DMS79 treated with DMSO at 0.1 percent for 48 hours (cell line): ENCODE data around the gene STX18.
A peak's percentile ranks its signal among the peaks of the same experiment; 100 is the strongest.
"Not testable (repeated sequence)": the region's sequence is repeated elsewhere in the genome, so short reads cannot be mapped to it uniquely, and the experiment has no call there.

Experiments used
- DNase-seq: peaks from one replicate; lab custom pipeline; 2025; lab: John Stamatoyannopoulos, UW

The STX18 gene

DNA sequence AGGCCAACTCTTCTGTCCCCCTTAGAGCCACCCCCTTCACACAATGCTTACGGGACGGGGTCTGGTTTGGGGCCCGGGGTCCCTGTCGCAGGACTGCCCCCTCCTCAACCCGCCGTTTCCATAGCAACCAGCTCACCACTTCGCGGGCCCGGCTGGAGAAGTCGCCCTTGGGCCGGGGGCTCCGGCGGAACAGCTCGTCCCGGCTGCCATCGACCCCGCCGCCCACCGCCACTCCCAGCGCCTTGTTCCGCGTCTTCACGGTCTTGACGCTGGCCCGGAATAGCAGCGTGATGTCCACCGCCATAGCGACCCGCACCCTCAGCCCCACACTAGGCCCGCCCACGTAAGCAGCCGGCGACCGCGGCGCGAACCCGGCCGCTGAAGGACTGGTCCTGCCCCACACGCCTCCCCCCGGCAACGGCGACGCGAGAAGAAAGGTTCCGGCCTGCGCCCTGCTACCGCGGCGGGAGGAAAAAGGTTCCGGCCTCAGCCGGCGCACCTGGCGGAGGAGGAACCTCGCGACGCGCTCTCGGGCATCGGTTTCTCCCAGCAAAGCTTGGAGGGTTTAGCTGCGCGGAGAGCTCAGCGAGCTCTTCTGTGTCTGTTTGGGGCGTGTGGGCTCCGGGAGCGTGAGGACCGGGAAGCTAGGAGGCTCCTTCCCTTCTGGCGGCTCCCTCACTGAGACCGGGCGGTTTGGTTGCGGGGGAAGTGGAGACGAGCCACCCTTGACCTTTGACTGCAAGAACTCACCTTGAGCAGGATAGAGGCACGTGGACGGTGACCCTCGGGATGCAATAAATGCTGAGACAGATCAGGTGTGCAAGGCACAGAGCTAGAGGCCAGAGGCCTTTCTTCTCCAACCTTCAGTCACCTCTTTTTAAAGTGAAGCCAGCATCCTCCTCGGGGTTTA, at the start of gene STX18:
STX18 (minus strand) TSS at position 388 of the 910 bp plus-strand sequence; CDS start at position 304, 84 bp downstream.
- DNase-seq, result peak; percentile 46

DNA sequence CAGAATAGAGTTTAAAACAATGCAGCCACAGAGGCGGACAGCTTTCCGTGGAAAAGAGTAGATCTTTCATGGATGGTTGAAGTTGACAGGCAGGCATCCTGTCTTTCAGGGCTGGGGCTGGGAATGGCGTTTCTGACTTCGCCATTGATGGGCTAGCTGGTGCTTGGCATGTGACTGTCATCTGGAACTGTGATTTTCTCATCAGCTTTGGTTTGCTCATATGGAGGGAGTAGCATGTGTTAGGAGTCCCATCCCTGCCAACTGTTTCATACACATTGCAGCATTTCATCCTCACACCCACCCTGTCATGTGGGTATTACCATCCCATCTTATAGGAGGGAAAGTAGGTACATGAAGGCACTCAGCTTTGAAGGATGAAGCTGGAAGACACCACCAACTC, 49.2 kb upstream of the STX18 start:
- DNase-seq, result no peak

DNA sequence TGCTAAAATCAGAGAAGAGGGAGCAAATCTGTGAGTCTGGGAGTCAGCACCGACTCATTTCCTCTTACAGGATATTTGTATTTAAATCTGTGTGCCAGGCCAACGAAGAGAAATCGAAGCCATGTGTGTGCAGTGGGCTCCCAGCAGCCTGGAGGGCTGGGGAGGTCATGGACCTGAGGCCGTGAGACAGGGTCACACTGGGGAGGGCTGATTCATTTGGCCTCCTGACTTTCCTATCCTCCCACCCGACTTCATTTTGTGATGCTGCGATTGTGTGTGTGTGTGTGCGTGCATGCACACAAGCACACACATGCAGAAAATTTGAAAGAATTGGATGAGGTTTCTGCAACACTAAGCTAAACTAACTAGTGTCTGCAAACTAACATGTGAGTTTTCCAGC, 48.7 kb upstream of the STX18 start:
- no peak for DNase-seq

DNA sequence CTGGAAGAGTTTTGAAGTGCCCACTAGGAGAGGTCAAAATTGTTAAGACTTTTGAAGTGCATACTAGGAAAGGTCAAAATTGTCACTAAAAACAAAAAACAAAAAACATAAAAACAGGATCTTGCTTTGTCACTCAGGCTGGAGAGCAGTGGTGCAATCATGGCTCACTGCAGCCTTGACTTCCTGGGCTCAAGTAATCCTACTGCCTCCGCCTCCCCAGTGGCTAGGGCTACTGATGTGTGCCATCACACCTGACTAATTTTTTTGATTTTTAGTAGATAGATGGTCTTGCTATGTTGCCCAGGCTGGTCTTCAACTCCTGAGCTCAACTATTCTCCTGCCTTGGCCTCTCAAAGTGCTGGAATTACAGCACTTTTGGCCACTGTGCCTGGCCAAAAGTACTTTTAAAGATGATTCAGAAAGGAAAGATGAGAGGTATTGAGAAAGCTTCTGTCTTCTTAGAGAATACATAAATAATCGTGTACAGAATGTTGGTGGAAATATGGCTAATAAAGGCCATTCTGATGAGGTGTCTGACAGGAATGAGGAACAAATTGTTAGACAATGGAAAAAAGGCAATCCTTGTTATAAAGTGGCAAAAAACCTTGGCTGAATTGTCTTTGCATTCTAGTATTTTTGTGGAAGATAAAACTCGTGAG, 43.3 kb upstream of the STX18 start:
- no peak for DNase-seq

DNA sequence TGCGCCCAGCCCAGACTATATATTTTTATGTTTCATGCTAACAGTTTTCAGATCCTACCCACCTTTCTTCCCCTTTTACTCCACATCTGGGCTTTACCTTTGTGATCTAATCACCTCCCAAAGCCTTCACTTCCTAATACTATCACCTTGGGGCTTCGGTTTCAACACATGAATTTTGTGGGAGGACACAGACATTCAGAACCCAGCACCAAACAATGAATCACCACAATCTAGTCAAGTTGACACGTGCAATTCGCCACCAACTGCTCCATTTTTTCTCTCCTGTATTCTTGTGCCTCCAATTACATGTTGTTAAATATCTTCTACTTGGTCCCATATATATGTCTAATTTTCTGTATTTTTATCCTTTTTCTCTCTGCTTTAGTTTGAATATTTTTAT, 41.8 kb upstream of the STX18 start:
- DNase-seq, result no peak

DNA sequence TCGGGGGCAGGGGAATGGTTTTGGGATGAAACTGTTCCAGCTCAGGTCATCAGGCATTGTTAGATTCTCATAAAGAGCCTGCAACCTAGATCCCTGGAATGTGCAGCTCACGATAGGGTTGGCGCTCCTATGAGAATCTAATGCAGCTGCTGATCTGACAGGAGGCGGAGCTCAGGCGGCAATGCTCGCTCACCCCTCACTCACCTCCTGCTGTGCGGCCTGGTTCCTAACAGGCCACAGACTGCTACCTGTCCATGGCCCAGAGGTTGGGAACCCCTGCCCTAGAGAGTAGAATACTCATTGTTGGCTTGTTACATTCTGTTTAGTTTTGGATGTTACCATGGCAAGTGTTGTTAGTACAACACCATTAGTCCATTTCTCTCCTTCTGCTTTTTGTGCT, 40.8 kb upstream of the STX18 start:
- DNase-seq, result no peak

DNA sequence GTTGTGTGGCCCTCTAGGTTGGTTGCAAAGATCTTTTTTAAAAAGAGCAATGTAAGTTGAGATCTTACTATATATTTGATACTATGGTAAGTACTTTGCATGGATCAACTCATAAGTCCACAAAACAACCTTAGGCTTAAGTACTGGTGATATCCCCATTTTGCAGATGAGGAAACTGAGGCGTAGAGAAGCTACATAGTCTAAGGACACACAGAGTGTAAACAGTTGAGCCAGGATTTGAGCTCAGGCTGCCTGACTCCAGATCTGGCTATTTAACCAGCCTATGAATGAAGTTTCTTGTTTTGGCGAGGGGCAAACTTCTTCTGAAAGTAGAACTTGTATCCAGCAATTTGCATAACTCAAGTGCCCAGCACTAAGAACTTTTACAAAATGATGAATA, 38.6 kb upstream of the STX18 start:
- no peak for DNase-seq

DNA sequence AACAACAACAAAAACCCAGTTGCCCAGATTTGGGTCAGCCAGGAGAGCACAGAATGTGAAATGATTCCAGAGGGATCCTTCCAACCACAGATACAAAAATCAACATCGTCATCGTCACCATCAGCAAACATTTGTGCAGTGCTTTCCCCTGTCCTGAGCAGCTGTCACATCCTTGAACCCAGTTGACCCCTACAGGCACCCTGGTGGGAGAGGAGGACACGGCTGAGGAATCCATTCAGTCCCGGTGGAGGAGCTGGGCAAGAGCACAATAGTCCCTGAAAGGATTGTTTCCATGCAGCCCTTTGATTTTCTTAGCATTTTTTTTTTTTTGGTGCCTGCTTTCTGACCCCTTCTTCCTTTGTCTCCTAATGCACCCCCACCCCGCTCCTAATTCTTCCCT, 37.1 kb upstream of the STX18 start:
- no peak for DNase-seq

DNA sequence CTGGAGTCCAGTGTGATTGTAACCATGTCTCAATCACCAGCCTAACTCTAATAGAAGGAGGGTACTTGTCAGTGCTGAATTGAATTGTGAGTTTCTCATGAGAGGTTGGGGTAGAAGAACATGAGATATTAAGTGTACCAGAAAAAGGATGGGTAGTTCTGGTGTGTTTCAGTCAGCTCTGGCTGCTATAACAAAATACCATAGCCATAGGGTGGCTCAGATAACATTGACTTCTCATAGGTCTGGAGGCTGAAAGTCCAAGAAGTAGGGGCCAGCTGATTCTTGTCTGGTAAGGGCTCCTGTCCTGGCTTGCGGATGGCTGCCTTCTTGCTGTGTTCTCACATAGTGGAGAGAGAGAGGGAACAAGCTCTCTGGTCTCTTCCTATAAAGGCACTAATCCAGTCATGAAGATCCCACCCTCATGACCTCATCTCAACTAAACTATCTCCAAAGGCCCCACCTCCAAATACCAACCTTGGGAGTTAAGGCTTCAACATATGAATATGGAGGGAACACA, 35.6 kb upstream of the STX18 start:
- DNase-seq, result no peak

DNA sequence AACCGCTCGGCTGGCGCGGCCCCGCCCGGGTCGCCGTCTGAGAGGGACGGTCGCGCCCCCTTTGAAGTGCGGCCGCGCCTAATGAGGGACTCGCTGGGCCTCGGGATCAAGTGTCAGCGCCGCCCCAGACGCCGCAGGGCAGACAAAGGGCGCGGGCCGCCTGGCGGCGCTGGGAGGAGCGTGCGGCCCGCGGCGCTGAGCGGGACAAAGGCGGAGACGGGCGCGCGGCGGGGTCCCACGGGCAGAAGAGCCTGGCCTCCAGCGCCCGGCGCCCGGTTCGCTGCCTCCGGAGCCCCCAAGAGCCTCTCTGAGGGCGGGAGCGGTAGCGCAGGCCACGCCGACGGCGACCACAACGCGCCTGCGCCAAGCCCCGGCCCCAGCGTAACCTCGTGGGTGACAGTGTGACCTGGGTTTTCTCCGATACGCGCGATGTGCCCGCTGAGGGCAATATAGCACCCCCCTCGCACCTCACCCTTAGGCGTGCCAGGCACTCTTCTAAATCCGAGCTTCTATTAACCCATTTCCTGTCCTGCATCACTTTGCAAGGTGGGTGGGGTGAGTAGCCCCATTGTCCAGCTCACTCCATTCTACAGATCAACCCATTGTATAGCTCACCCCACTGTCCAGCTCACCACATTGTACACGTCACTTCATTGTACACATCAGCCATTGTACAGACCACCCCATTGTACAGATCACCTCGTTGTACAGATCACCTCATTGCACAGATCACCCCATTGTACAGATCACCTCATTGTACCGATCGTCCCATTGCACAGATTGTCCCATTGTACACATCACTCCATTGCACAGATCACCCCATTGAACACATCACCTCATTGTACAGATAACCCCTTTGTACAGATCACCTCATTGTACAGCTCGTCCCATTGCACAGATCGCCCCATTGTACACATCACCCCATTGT, 33.7 kb upstream of the STX18 start:
- DNase-seq, result peak; percentile 17

DNA sequence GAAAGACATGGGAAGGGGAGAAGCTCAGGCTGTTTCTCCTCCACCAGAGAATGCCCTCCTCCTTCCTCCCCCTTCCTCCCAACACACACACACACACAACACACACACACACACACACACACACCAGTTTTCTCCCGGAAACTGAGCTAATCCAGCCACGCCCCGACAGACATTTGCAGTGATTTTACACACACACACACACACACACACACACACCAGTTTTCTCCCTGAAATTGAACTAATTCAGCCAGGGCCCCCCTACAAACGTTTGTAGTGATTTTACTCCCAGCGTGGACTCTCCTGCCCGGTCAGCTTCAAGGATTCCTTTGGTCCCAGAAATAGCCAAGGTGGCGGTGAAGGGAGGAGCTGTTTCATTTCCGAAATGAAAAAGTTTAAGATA, 32.9 kb upstream of the STX18 start:
- DNase-seq, result no peak

DNA sequence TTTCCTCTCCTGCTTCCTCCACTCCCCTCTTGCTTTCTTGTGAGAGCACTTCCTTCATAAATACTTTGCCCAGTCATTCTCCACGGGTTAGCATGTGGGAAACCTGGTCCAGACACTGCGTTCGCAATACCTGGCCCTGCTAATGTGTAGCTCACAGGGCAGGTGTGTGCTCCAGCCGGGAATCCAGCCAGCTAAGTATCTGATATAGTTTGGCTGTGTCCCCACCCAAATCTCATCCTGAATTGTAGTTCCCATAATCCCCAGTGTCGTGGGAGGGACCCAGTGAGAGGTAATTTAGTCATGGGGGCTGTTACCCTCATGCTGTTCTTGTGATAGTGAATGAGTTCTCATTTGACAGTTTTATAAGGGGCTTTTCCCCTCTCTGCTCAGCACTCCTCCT, 32.2 kb upstream of the STX18 start:
- no peak for DNase-seq

DNA sequence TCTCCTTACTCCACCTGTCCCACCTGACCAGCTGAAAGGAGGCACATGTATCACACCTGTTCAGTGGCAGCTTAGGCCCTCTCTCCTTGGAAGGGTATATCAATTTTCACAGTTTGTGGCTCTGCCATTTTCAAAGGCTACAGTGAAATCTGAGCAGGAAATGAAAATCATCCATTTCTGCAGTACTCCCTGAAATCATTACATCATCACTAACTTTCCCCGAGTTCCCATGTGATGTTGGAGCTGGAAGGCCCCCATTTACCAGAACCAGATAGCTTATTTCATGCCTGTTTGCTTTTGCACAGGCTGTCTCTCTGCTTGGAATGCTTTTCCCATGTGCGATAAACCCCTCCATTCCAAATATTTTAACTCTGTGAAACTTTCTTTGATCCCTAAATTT, 31.0 kb upstream of the STX18 start:
- DNase-seq, result no peak

DNA sequence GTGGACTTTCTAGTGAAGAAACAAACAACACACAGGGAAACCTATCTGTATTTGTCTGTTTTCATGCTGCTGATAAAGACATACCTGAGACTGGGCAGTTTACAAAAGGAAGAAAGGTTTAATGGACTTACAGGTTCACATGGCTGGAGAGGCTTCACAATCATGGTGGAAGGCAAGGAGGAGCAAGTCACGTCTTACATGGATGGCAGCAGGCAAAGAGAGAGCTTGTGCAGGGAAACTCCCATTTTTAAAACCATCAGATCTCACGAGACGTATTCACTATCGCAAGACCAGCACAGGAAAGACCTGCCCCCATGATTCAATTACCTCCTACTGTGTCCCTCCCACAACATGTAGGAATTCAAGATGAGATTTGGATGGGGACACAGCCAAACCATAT, 28.0 kb upstream of the STX18 start:
- DNase-seq, result not testable (repeated sequence)

DNA sequence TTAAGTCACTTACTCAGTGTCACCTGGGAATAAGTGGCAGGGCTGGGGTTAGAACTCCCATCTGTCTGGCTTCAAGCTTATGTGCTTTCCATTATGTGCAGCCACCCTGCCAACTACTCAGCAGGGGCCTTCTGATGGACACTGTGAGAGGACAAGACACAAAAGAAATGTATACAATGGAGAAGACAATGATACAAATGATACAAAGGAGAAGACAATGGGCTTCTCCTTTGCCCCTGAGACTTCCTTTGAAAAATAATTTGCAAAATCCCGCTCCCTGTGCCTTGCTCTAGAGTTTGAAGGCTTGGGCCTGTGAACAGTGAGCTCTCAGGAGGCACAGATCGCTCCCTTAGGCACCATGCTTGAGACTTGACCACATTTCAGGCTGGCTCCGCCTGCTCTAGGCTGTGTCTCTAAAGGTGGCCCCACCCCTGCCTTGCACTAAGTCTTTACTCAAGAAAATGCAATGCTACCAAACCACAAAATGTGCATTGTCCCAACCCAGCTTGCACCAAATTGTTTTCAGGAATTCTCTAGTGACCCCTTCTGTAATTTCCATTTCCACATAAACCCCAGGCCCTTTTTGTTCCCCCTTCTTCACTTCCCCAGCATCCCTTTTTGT, 27.1 kb upstream of the STX18 start:
- DNase-seq, result no peak

DNA sequence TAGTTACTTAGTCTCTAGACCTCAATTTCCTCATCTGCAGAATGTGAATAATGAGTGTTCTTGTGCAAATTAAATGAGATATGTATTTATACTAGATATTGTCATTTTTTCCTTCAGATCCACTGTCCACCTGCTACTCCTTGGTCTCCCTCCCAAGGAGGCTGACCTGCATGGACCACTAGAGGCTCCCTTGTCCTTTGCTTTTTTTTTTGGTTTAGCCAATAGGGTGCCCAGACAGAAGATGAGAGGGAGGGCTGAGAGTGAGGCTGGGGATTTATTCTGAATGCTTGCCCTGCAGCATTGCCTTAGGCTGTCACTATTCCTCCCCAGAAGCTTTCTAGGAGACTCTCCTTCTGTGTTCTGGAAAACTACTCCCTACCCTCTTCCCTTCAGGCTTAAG, 24.5 kb upstream of the STX18 start:
- DNase-seq, result not testable (repeated sequence)

DNA sequence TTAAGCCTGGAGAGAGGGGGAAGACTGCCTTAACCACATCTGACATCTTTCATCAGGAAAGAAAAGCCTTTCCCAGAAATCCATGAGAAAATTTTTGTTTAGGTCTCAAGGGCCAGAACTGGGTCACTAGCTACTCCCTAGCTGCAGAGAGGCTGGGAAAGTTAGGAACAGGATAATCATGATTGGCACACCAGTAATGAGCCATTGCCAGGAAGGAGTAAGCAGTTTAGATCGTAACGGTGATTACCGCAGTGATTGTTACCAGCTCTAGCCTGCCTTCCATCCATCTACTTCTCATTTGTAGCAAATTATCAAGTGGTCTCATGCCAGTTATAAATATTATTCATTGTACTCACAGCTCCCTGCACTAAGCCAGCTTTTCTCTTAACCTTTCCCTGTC, 22.7 kb upstream of the STX18 start:
- no peak for DNase-seq

DNA sequence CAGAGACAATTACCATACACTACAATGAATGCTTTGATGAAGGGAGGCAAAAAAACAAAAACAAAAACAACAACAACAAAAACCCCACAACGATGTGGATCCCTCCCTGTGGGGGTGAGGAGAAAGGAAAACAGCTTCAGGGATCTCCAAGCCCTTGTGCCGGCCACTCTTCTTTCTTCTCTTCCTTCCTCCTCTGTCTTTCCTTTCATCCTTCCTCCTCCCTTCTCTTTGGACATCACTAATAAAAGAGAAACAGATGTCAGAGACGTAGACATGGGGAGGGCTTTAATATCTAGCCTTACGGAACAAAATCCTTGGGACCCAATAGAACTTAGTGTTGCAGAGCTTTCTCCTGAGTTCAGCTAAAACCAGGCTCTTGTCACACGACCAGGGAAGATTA, 18.8 kb upstream of the STX18 start:
- DNase-seq, result no peak

DNA sequence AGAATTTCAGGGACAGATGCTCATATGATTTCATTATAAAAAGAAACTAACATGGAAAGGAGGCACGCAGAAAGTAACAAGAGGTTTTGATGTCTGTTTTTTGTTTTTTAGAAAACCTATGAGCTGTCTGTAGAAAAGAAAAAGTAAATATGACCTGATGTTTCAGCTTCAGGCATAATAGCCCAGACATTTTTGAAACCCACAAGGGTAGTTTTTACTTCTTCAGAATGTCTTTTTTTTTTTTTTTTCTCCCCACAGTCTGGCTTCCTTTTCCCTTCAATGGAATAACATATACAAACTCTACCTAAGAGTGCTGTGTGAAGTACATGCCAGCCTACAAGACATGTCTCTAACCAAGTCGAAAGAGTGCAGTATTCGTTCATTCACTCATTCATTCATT, 18.3 kb upstream of the STX18 start:
- no peak for DNase-seq

DNA sequence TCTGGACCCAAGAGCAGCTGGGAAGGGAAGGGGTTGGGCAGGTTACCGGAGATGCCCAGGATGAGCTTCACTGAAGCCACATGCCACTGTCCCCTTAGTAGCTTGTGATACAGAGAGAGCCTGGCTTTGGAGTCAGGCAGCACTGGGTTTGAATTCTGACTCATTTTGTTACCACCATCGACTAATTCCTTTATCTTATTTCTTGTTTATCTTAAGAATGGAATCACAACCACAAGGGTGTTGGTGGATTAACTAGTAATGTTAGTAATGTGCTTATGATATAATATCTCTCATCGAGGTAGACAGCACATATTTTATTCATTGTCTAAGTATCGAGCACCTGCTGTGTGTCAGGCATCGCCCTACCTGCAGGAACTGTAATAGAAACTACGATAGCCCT, 17.7 kb upstream of the STX18 start:
- no peak for DNase-seq

DNA sequence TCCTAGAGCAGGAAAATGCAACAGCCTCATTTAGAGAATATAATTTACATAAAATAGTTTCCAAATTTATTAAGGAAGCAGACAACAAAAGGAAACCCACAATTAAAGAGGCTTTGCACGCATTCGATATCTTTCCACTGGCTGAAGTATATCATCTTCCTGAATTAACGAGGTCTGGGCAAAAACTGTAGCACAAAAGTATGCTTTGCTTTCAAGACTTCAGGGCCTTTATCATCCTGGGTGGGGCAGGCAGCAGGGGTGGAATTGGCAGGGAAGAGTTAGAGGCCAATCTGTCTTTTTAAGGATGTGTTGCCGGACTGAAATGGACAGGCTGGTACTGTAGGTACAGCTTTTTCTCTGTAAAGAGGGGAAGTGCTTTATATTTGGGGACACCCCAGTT, 17.0 kb upstream of the STX18 start:
- DNase-seq, result no peak

DNA sequence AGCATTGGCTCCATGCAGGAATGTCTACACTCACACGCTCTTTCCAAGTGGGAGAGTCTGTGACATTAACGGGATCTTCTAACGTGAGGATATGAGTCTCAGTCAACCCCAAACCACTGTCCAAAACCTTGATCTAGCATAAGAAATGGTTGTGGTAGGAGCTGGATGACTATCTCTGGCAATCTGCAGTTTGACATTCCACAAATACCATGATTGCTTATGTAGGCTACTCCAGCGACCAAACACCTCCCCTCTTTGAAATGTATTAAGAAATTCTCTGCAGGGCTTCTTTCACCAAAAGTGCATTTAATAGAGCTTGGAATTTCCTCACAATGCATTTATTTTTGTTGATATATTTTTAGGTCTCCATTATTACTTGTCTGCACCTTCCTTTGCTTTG, 14.1 kb upstream of the STX18 start:
- DNase-seq, result no peak
